NT2/D1 (cell line): ENCODE data around the gene SIDT1.

Experiments
- SUZ12 ChIP-seq: IDR thresholded peaks from 2 replicates; pipeline ENCODE4 v1.6.1; 2011; ENCODE audit not compliant: insufficient read length, insufficient read depth; ENCODE audit errors: extremely low read depth
- YY1 ChIP-seq: IDR thresholded peaks from 2 replicates; pipeline ENCODE4 v1.6.1; 2011; ENCODE audit not compliant: insufficient read length, insufficient read depth
- ZNF274 ChIP-seq: IDR thresholded peaks from 2 replicates; pipeline ENCODE4 v1.6.1; 2011; ENCODE audit warnings: mild to moderate bottlenecking, low read depth, low read length

GRCh38 chr3:113590983-113591382, 58.6 kb downstream of the SIDT1 start:
- TF ChIP-seq ZNF274, result no peak
- no peak for TF ChIP-seq YY1
- no peak for TF ChIP-seq SUZ12
